Muscle of leg (tissue), 11 donors: ENCODE data around the gene KCNMA1. TPM values are rescaled to one million over a fixed set of nuclear protein-coding genes. Genes with fewer than 3 reads are reported as not detected.
A peak's percentile ranks its signal among the peaks of the same experiment; 100 is the strongest.

Source experiments
- DNase-seq: peaks from one replicate; pipeline ENCODE4 v3.0.0; 2013
- H3K27ac ChIP-seq: one replicate; pipeline ENCODE4 v1.5.1; 2013; ENCODE audit warnings: mild to moderate bottlenecking, low read length, control low read depth
- H3K27me3 ChIP-seq: one replicate; pipeline ENCODE4 v1.6.1; 2013; ENCODE audit warnings: low read length; ENCODE audit not compliant: control insufficient read depth, insufficient read depth
- H3K36me3 ChIP-seq: one replicate; pipeline ENCODE4 v1.6.1; 2013; ENCODE audit warnings: low read length; ENCODE audit not compliant: control insufficient read depth, insufficient read depth
- H3K4me1 ChIP-seq: one replicate; pipeline ENCODE4 v1.6.1; 2013; ENCODE audit warnings: low read length; ENCODE audit not compliant: control insufficient read depth, insufficient read depth
- H3K4me3 ChIP-seq: one replicate; pipeline ENCODE4 v1.5.1; 2013; ENCODE audit warnings: low read length, control low read depth
- H3K9me3 ChIP-seq: replicated peaks from 2 replicates; pipeline ENCODE4 v1.6.1; 2013; ENCODE audit warnings: low read depth, low read length; ENCODE audit not compliant: control insufficient read depth
- WGBS: methylation state at CpG from one replicate; pipeline ENCODE4 v1.1.5; 2013; ENCODE audit warnings: missing lambda C conversion rate; ENCODE audit not compliant: insufficient coverage; 5-methylcytosine and 5-hydroxymethylcytosine counted together
- polyA plus RNA-seq, 8 donors: library from polyadenylated mRNA; unstranded; fragments of 120-200 nt; gene quantifications; one replicate each; pipeline versions ENCODE4 v1.2.1 to v1.2.3, GENCODE V29; 2013; ENCODE audit warnings: inconsistent platforms in 1 of 8, low replicate concordance in 1 of 8; ENCODE audit not compliant: insufficient read length in 8 of 8, insufficient read depth in 1 of 8
- total RNA-seq: library from RNA; stranded (reverse); fragments of 120-200 nt; gene quantifications from one replicate; pipeline ENCODE4 v1.2.4, GENCODE V29; 2013

KCNMA1 gene
- total and polyA plus RNA-seq, 9 donors, result 12.7 to 23.3 (median 18.2) TPM

- H3K9me3 ChIP-seq, result no peaks in the 10 kb centered on the region
- H3K4me1 ChIP-seq, result no peaks in the 10 kb centered on the region
- no peak overlapping the region for H3K4me3 ChIP-seq
- peaks cover 5% of the 10 kb centered on the region for H3K36me3 ChIP-seq
- no peaks in the 10 kb centered on the region for H3K27me3 ChIP-seq
- 80% methylated on average over 1 of the region's 2 CpGs for WGBS
- no peak overlapping the region for H3K27ac ChIP-seq
- no peak for DNase-seq
These were observed 544.5 kb downstream of the KCNMA1 start for GRCh38 chr10:77093126-77093525.

GRCh38 chr10:77091597-77092165 is 545.9 kb downstream of the KCNMA1 start:
- no peak overlapping the region for H3K27ac ChIP-seq
- DNase-seq, result no peak
- peaks cover 5% of the 10 kb centered on the region for H3K36me3 ChIP-seq
- no peaks in the 10 kb centered on the region for H3K27me3 ChIP-seq
- H3K4me3 ChIP-seq, result no peak overlapping the region
- no peaks in the 10 kb centered on the region for H3K9me3 ChIP-seq
- WGBS, result 86% methylated on average over 1 of the region's 6 CpGs
- no peaks in the 10 kb centered on the region for H3K4me1 ChIP-seq

DNA sequence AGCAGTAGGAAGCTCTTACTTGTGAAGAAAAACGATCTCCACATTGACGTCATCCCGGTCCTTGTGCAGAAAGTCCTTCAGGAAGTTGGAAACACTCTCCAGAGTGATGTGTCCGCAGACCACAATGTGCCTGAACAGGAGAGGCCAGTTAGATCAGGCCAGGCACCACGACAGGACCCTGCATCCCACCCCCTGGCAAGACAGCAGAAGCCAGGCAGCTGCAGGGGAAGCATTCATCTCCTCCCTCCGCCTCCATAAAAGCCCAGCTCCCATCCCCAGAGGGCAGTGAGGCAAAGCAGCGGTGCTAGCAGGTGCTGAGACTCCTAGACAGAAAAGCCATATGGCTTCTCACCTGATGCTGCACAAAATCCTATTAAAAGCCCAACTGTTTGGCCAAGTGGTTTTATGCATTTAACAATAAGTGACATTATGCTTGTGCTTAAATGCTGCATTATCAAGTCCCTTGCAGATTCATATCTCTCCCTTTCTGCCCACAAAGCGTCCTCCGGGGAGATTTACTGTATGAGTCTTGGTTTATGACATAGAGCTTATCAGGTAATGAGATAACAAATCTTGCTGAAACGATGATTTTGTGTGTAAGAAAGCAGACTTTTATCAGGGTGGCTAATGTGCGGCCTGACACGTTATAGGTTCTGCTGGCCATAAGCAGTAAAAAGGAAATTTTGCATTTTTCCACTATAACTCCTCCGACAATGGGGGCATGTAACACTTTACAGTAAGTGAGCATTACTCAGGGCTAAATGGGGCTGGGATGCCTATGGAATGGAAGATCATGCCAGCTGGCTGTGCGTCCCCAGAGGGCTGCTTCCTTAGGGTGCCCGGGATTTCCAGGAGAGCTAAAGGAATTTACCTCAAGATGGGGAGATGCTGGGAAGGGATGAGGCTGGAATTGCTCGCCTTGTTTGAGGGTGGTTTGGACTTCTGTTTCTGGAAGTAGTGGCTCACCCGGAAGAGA is 546.9 kb downstream of the KCNMA1 start:
- H3K4me3 ChIP-seq, result no peak overlapping the region
- no peaks in the 10 kb centered on the region for H3K4me1 ChIP-seq
- no peaks in the 10 kb centered on the region for H3K27me3 ChIP-seq
- WGBS, result 69% methylated on average over 6 of the region's 17 CpGs
- H3K27ac ChIP-seq, result no peak overlapping the region
- no peaks in the 10 kb centered on the region for H3K9me3 ChIP-seq
- no peak for DNase-seq
- peaks cover 5% of the 10 kb centered on the region for H3K36me3 ChIP-seq

- no peaks in the 10 kb centered on the region for H3K27me3 ChIP-seq
- WGBS, result 100% methylated on average over 1 of the region's 4 CpGs
- peaks cover 4% of the 10 kb centered on the region for H3K4me1 ChIP-seq
- no peak for DNase-seq
- peaks cover 5% of the 10 kb centered on the region for H3K36me3 ChIP-seq
- H3K4me3 ChIP-seq, result no peak overlapping the region
- no peak overlapping the region for H3K27ac ChIP-seq
- H3K9me3 ChIP-seq, result no peaks in the 10 kb centered on the region
These were observed 550.2 kb downstream of the KCNMA1 start for GRCh38 chr10:77087366-77087765.

GRCh38 chr10:77086081-77086480 is 551.5 kb downstream of the KCNMA1 start:
- no peaks in the 10 kb centered on the region for H3K27me3 ChIP-seq
- H3K36me3 ChIP-seq, result peaks cover 5% of the 10 kb centered on the region
- no peaks in the 10 kb centered on the region for H3K9me3 ChIP-seq
- no CpG with 5 or more reads among the region's 1 CpG for whole genome bisulfite sequencing
- no peak for DNase-seq
- H3K4me3 ChIP-seq, result no peak overlapping the region
- peaks cover 4% of the 10 kb centered on the region for H3K4me1 ChIP-seq
- H3K27ac ChIP-seq, result no peak overlapping the region

DNA sequence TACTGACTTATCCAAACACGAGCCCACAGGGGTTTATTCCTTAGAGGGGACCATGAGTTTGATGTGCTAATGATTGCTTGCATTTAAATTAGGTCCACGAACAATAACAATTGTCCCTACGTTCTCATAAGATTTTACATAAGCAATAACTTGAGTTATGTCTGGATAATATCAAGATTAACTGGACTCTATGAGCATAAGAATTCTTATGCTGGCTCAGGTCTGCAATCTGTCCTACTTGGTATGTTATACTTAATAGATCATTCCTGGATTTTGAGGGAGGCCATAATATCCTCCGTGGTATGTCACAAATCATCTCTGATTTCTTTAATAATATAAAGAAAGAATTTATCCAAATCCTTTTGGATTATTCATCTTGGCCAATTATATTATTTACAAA is 552.3 kb downstream of the KCNMA1 start:
- no CpG with 5 or more reads among the region's 4 CpGs for WGBS
- no peak overlapping the region for H3K4me3 ChIP-seq
- H3K27me3 ChIP-seq, result no peaks in the 10 kb centered on the region
- no peak for DNase-seq
- peaks cover 4% of the 10 kb centered on the region for H3K4me1 ChIP-seq
- H3K27ac ChIP-seq, result no peak overlapping the region
- H3K36me3 ChIP-seq, result peaks cover 5% of the 10 kb centered on the region
- no peaks in the 10 kb centered on the region for H3K9me3 ChIP-seq

GRCh38 chr10:77084431-77085144 is 553.0 kb downstream of the KCNMA1 start:
- H3K9me3 ChIP-seq, result no peaks in the 10 kb centered on the region
- WGBS, result 32% methylated on average over 3 of the region's 12 CpGs
- peak; percentile 92 for DNase-seq
- H3K36me3 ChIP-seq, result peaks cover 2% of the 10 kb centered on the region
- peak overlapping the region; percentile 35 for H3K27ac ChIP-seq
- no peak overlapping the region for H3K4me3 ChIP-seq
- peaks cover 7% of the 10 kb centered on the region for H3K4me1 ChIP-seq
- H3K27me3 ChIP-seq, result no peaks in the 10 kb centered on the region

- peaks cover 12% of the 10 kb centered on the region for H3K4me1 ChIP-seq
- H3K36me3 ChIP-seq, result no peaks in the 10 kb centered on the region
- DNase-seq, result no peak
- H3K27me3 ChIP-seq, result no peaks in the 10 kb centered on the region
- no peak overlapping the region for H3K27ac ChIP-seq
- no peaks in the 10 kb centered on the region for H3K9me3 ChIP-seq
- H3K4me3 ChIP-seq, result no peak overlapping the region
- WGBS, result no CpG with 5 or more reads among the region's 7 CpGs
These were observed 554.9 kb downstream of the KCNMA1 start for GRCh38 chr10:77082601-77083252.

GRCh38 chr10:77081481-77081891 is 556.1 kb downstream of the KCNMA1 start:
- peaks cover 12% of the 10 kb centered on the region for H3K4me1 ChIP-seq
- no peak overlapping the region for H3K27ac ChIP-seq
- no peak for DNase-seq
- no peaks in the 10 kb centered on the region for H3K36me3 ChIP-seq
- WGBS, result 67% methylated on average over 6 of the region's 7 CpGs
- H3K9me3 ChIP-seq, result no peaks in the 10 kb centered on the region
- no peaks in the 10 kb centered on the region for H3K27me3 ChIP-seq
- H3K4me3 ChIP-seq, result no peak overlapping the region
